Activated CD8-positive, alpha-beta memory T cell treated with anti-CD3 and anti-CD28 coated beads for 1 hour (primary cell): ENCODE measurements around the gene PPM1B.
"Not testable (repeated sequence)": the region's sequence is repeated elsewhere in the genome, so short reads cannot be mapped to it uniquely, and the experiment has no call there.

Experiments used
- DNase-seq, 2 donors: peaks; one replicate each; pipeline ENCODE4 v3.0.0-alpha.2; 2020; ENCODE audit warnings: low read depth in 1 of 2; ENCODE audit errors: extremely low read depth in 1 of 2

Gene PPM1B

DNA sequence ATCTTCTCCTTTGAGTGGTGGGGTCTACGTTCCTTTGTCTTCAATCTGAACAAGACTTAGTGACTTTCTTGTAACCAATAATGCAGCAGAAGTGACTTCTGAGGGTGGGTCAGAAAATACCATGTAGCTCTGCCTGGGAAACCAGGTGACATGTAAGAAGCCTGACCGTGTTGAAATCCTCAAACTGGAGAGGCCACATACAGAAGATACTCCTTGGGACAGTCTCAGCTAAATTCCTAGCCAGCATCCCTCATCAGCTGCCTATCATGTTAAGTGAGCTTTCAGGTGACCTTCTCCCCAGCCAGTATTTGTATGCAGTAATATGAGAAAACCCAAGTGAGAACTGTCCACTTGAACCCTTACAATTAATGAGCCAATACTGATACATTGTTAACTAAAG is 27.0 kb downstream of the PPM1B start:
- no peak for DNase-seq

DNA sequence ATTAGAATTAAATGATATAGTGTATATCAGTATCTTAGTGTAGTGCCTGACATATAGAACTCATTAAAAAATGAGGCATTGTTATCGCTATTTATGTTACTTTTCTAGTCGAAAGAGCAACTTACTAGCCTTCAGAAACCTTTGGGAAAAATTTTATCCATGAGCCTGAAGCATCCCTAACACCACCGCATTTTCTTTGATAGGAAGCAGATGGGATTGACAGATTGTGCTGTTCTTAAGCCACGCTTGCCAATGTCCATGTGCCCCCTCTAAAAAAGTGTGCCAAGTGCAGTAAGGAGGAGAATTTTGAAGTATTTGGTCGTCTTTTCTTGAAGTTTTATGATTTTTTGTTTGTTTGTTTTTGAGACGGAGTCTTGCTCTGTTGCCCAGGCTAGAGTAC is 29.1 kb downstream of the PPM1B start:
- no peak for DNase-seq

DNA sequence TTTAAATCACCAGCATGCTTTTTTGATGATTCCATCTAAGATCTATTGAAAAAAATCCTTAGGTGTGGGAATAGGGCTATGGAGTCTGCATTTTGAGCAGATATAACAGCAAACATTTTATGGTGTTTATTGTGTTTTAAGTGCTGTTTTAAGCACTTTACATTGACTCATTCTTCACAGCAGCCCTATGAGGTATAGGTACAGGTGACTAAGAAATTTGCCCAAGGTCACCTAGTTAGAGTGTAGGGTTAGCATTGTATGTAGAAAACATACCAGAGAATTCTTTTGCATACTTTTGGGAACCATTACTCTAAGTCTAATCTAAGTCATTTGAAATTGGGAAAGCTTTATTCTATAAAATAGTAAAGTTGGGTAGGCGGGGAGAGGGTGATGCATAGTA is 31.3 kb downstream of the PPM1B start:
- DNase-seq: no peak

- no peak for DNase-seq
Observed at GRCh38 chr2:44200759-44201158, 32.1 kb downstream of the PPM1B start.

- DNase-seq: no peak
Observed at GRCh38 chr2:44201648-44202165, 33.0 kb downstream of the PPM1B start.

- DNase-seq: no peak
Observed at GRCh38 chr2:44203542-44203941, 34.9 kb downstream of the PPM1B start.

DNA sequence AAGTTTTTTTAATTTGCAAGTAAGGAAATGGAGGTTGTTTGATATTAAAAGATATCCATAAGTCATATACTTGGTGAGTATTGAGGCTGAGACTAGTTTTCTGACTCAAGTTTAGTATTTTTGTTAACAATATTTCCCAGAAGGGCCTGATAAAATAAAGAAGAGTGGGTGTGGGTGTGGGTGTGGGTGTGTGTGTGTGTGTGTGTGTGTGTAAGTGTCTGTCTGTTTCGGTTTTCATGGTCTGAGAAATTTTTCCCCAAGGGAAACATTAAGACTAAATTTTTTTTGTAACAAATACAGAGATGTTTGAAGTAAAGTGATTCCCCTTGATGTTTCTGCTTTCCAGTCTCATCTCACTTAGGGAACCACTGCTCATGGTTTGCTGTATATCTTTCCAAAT is 36.5 kb downstream of the PPM1B start:
- no peak for DNase-seq

DNA sequence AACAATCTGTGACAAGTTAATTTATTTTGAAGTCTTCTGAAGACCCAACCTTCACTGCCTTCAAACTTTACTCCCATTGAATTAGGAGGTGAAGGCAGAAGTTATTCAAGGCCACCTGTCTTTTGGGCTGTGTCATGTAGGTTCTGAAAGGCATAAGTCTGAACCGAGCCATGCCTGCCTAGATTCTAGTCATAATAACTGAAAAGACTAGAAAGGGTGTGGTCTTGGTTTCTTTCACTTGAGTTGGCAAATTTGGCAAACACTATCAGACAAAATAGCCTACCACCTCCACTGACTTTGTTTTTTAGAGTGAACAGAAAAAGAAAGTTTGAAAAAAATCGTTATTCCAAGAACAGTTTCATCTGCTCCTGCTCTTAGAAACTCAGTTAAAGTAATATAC is 38.4 kb downstream of the PPM1B start:
- no peak for DNase-seq

- DNase-seq: not testable (repeated sequence)
Observed at GRCh38 chr2:44207648-44208047, 39.0 kb downstream of the PPM1B start.

DNA sequence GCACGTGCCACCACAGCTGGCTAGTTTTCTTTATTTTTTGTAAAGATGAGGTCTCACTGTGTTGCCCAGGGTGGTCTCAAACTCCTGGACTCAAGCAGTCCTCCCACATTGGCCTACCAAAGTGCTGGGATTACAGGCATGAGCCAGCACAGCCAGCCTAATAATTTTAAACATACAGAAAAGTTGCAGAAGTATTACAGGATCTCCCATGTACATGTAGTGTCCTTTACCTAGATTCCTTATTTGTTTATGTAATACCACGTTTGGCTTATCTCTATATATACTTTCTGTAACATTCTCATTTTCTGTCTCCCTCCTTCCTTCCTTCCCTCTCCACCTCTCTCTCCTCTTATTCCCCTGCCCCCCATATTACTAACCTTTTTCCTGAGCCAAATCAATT is 41.7 kb downstream of the PPM1B start:
- no peak for DNase-seq

- DNase-seq: no peak
Observed at GRCh38 chr2:44211183-44211582, 42.5 kb downstream of the PPM1B start.

- DNase-seq: no peak
Observed at GRCh38 chr2:44212302-44212701, 43.6 kb downstream of the PPM1B start.

GRCh38 chr2:44215827-44216226 is 47.2 kb downstream of the PPM1B start:
- DNase-seq: no peak

DNA sequence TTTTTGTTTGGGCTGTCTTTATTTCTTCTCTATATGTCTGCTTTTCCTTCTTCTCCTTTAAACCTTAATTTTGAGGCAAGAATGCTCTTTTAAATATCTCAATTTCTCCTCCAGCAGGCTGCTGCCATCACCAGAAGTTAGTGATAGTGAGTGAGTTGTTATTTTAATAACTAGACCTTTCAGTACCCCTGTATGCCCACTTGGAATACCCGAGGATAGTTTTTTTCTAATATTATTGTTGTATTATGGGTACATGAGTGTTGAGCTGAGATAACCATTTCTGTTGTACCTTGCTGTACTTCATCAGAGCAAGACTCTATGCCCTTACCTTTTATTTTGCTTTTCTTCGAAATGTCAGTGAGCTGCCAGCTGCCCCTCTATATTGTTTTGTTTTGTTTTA is 50.1 kb downstream of the PPM1B start:
- no peak for DNase-seq

GRCh38 chr2:44226753-44227152 is 58.1 kb downstream of the PPM1B start:
- DNase-seq: no peak

DNA sequence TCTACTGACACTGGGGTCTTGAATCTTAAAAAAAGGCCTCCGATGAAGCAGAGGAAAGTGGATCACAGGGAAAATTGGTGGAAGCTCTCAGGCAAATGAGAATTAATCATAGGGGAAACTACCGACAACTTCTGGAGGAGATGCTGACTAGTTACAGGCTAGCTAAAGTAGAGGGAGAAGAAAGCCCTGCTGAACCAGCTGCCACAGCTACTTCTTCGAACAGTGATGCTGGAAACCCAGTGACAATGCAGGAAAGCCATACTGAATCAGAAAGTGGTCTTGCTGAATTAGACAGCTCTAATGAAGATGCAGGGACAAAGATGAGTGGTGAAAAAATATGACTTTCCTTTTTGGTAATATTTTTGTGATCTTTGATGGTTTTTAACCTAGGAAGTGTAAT is 61.7 kb downstream of the PPM1B start:
- DNase-seq: no peak

DNA sequence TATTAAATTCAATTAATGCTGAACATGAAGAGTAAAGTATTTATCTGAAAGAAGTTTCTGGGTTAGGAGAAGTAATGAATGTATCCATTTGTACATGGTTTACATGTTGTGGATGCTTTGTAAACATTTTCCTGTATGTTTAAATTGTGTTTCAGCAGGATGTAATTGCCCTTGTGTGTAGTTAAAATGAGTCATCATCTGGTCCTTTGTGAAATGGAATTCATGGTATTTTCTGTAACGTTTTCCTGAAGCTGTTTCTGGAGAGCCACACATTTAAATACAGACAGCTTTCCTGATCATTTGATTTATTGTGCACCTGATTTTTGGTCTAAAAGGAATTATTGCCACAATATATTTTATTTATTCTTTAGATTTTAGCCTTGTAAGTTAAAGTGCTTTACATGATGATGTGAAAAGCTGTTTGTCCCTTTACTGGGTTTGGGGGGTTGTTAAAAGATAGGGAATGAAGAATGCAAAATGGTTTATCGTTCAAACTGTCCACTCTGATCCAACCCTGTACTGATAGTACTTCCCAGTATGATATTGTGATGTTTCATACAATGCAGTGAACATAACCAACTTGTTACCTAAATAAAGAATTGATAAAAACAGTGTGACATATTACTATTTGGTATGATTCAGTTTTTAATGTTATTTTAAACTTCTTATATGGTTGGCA is 64.9 kb downstream of the PPM1B start:
- no peak for DNase-seq

DNA sequence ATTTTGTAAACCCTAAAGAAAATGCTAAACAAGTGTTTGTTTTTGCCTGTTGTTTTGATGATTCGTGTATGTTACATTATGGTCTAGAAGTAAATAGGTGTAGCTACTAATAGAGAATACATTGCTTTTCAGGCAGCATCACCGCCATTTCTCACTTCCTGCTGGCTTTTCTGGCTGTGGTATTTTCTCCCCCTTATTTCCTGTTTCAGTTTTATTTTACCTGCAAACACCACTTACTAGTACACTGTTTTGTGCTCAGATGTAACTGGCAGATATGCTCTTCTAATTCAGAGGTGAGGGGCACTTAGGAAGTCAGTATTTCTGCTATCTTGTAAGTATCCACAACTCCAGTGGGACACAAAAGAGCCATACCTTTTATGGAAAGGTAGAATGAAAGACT is 68.5 kb downstream of the PPM1B start:
- DNase-seq: peak in 1 of 2 donors; percentile 3

DNA sequence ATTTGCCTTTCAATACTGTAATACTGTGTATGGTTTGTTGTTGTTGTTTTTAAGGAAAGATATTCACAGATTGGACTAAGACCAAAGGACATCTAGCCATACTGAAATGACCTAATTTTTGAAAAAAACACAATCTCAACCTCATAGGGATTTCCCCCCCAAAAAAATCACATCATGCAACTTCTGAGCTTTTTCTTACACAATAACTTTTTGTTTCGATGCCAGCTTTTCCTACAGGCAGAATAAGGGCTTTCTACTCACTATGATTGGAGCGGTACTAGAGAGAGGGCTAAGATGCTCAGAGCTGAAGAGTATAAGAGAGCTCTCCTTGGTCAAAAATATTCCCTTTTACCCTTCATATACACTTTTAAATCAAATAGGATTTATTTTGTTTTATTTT is 74.2 kb downstream of the PPM1B start:
- no peak for DNase-seq

GRCh38 chr2:44244135-44244871 is 75.6 kb downstream of the PPM1B start:
- DNase-seq: peak; percentile 18 to 19

DNA sequence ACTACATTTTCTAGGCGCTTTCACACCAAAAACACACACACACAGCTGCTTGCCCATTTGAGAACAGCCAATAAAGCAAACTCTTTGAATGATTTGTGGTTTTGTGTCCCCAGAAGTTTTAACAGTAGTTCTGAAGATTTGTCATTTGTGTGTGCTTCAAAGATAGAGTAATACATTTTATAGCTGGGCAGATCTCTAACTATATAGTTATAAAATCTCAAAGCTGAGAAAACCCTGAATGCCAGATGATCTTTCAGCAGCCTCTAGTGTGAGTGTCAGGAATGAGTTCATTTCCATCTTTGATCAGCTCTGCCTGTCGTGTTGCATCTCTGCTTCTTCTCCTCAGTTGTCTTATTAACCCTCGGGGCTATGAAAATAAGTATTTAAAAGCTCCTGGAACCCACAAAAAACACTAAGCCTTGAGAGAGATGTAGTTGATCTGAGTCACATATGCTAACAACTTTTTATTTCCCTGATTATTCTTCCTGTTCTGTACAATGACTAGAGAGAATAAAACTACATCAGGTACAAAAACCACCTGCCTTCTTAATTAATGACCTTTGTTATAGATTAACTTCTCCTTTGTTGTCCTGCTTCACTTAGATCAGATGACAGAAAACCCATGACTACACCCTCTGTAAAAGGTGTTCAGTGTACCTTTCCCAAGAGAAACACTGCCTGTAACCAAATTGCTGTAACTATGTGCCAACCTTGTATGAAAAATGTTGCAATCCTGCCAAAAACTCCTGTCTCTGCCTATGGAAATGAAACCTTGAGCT is 76.6 kb downstream of the PPM1B start:
- no peak for DNase-seq

GRCh38 chr2:44246436-44246835 is 77.8 kb downstream of the PPM1B start:
- DNase-seq: no peak
